Measurements from ENCODE around the gene CCN5.
A peak's percentile ranks its signal among the peaks of the same experiment; 100 is the strongest.

CCN5 gene

DNA sequence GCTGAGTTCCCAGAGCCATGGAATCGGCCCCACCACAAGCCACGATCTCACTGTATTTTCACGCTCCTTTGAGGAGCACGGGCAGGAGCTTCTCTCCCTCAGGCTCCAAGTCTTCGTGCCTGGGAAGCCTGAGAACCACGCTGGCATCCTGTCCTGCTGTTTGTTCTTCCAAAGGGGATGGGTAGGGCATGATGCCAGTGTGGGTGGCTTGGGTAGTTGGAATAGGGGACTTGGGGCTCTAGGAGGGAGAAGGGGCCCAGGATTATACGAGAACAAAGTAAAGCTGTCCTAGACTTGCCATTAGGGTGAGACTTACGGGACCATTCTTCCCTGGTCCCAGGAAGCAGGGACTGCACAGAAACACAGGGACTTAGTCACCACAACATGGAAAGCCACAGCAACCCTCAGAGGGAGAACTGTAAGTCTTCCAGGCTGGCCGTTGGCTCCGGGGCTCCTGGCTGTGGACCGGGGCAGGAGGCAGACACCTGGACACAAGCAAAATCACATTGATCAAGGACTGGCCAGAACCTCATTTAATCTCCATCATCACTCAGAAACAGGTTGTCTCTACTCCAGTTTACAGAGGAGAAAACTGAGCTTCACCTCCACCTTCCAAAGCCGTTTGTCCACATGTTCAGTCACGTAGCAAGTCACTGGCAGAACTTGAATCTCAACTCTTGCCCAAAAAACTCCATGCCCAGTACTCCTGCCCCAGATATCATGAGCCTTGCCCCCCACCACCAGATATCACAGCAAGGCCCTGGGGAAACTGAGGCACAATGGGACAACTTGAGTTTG is 1.3 kb downstream of the CCN5 start:
- no peak for DNase-seq (ENCODE audit: low read depth, low spot score)

DNA sequence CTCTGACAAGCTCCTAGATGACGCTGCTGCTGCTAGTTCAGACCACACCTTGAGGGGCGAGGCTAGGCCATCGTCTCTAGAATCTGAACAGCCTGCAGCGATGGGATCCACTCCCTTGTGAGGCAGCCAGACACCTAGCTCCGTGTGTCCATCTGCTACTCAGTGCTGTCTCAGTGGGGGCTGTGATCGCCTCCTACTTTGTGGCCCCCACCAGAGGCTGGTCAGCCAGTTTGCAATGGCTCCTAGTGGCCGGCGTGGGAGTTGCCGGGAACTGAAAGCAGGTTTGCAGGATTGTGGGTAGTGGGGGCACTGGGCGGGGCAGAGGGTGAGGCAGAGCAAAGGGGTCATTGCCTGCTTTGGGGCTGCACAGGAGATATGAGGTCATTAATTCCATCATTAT is 2.8 kb downstream of the CCN5 start:
- DNase-seq (ENCODE audit: low read depth, low spot score), result no peak

DNA sequence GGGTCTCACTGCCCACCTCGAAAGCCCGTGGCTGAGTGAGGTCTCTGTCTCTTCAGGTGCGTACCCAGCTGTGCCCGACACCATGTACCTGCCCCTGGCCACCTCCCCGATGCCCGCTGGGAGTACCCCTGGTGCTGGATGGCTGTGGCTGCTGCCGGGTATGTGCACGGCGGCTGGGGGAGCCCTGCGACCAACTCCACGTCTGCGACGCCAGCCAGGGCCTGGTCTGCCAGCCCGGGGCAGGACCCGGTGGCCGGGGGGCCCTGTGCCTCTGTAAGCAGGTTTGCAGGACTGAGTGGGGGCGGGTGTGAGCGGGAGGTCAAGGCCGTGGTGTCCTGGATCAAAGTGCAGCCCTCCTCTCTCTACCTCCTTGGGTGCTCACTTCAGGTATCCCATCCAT is 4.7 kb downstream of the CCN5 start:
- DNase-seq (ENCODE audit: low read depth, low spot score), result no peak

DNA sequence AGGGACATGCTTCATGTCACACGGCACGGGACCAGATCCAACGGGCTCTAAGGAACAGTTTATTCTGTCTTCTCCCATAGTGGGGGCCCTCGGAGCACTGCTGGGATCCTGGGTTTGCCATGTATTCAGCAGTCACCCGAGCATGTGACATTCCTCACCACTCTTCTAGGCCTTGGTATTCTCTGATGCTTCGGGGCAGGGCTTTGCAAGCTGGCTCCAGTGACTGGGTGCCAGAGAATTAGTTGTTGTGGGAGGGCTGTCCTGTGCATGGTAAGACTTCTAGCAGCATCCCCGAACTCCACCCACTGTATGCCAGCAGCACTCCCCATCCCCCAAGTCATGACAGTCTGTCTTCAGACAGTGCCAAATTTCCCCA is 5.4 kb downstream of the CCN5 start:
- DNase-seq (ENCODE audit: low read depth, low spot score), result peak; percentile 27

DNA sequence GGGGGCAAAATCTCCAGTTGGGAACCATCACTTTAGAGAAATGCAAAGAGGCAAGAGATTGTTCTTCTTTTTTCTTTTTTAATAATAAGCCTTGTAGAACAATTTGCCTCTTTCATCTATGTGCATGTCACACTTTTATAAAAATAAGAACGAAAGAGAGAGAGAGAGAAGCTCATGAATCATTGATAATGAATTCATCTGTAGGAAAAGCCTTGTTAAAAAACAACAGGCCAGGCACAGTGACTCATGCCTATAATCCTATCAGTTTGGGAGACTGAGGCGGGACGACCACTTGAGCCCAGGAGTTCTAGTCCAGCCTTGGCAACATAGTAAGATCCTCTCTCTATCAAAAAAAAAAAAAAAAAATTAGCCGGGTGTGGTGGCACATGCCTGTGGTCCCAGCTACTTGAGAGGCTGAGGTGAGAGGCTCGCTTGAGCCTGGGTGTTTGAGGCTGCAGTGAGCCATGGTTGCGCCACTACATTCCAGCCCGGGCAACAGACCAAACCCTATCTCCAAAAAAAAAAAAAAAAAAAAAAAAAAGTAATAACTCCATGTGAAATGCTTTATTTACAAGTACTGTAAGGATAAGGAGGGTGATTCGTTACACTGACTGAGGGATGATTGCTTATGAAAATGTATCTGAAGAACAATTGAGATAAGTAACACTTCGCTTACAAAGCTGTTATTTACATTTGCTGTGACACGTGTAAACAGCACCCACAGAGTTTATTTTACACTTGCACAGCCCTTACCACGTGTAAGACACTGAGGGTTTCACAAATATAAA is 6.0 kb downstream of the CCN5 start:
- DNase-seq (ENCODE audit: low read depth, low spot score), result no peak

DNA sequence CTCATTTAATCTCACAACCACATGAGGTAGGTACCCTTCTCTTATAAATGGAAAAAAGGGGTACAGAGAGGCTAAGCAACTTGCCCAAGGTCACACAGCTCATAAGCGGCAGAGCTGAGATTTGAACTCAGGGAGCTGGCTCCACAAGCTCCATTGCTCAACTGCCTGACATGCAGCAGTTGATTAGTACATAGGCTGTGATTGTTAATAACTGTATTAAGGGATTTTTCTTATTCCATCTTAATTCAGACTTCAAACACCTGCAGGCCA is 6.6 kb downstream of the CCN5 start:
- DNase-seq (ENCODE audit: low read depth, low spot score), result no peak

DNA sequence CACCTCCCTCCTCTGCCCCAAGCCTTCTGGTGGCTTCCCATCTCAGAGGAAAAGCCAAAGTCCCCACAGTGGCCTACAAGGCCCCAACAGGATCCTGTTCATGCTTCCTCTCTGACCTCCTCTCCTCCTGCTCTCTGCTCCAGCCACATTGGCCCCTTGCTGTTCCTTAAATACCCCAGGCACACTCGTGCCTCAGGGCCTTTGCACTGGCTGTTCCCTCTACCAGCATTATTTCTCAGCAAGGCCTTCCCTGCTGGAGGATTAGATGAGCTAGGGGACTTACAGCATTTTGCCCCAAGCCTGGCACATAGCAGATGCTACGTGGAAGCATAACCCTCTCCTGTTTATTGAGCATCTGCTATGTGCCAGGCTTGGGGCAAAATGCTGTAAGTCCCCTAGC is 7.8 kb downstream of the CCN5 start:
- no peak for DNase-seq (ENCODE audit: low read depth, low spot score)

DNA sequence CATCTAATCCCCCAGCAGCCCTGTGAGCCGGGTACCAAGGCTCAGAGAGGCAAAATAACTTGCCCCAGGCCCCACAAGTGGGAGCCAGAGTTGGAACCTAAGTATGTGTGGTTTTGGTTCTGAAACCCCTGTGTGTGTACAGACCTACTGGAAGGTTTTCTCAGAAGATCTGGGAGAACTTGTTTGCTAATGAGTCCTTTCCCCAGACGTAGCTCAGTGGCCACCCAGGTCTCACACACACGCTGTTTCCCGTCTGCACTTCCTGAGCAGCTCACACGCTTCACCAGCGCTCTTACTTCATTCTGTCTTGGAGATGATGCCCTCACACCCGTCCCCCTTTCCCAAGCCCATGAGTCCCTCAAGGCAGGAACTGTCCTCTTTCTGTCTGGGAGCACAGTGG is 8.2 kb downstream of the CCN5 start:
- DNase-seq (ENCODE audit: low read depth, low spot score), result no peak

DNA sequence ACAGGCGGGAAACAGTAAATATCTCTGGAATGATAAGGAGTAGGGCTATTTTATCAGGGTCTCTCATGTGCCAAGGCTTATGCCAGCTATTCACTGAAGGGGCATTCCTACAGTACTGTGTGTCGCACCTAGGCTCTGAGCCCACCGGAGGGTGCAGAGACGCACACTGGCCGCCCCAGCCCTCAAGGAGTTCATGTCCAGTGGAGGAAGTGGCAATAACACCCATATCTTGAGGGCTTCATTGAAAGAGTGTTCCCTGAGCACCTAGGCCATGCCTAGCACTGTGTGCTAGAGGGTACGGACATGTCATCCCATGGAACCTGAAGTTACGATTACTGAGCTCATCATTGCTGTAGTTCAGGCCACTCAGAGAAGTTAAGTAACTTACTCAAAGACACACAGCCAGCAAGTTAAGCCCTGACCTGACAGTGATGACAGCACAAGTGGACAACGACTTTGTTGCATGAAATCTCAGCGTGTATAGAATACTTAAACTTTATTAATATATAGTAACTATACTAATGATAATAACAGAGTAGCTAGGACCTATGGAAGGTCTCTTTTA is 8.7 kb downstream of the CCN5 start:
- no peak for DNase-seq (ENCODE audit: low read depth, low spot score)

DNA sequence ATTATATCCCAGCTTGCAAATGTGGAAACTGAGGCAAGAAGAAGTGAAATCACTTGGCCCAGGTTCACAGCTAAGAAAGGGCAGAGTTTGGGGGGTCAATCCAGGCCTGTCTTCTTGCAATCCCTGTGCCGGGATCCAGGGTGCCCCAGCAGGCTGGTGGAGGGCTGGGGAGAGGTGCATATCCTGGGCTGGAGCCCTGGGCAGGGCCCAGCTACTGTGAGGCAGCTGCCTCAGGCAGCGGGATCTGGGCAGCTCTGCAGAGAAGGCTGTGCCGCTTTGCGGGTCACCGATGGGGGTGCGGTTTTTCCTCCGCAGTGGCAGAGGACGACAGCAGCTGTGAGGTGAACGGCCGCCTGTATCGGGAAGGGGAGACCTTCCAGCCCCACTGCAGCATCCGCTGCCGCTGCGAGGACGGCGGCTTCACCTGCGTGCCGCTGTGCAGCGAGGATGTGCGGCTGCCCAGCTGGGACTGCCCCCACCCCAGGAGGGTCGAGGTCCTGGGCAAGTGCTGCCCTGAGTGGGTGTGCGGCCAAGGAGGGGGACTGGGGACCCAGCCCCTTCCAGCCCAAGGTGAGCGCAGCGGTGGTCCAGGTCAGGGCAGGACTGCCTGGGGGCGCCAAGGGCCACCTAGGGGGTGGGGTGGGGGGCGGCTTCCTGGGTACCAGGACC is 9.4 kb downstream of the CCN5 start:
- no peak for DNase-seq (ENCODE audit: low read depth, low spot score)

DNA sequence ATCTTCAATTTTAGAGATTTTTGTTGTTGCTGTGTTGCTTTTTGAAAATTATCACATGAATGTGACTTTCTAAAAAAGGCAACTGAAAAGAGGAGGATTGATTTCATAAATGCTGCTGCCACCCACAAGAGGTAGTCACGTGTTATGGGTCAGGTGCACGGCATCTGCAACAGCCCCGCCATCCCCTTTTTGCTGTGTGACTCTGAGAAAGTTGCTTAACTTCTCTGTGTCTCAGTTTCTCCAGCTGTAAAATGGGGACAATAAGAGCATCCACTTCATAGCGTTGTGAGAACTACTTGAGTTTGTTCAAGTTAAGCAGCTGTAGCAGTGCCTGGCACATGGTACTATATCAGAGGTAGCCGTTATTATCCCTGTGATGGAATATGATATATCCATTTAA is 10.7 kb downstream of the CCN5 start:
- DNase-seq (ENCODE audit: low read depth, low spot score), result no peak

DNA sequence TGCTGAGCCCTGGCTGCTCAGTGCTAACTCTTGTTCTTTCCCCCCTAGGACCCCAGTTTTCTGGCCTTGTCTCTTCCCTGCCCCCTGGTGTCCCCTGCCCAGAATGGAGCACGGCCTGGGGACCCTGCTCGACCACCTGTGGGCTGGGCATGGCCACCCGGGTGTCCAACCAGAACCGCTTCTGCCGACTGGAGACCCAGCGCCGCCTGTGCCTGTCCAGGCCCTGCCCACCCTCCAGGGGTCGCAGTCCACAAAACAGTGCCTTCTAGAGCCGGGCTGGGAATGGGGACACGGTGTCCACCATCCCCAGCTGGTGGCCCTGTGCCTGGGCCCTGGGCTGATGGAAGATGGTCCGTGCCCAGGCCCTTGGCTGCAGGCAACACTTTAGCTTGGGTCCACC is 11.9 kb downstream of the CCN5 start:
- no peak for DNase-seq (ENCODE audit: low read depth, low spot score)

DNA sequence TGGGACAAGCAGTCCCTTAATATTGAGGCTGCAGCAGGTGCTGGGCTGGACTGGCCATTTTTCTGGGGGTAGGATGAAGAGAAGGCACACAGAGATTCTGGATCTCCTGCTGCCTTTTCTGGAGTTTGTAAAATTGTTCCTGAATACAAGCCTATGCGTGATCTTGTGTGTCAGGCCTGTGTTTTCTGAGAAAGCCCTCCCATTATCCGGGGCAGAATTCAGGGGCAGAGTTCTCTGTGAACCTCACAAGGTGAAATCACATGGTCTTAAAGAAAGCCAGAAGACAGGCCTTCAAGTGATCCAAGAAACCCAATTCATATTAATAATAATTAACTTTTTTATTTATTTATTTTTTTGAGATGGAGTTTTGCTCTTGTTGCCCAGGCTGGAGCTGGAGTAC is 12.5 kb downstream of the CCN5 start:
- DNase-seq (ENCODE audit: low read depth, low spot score), result no peak

DNA sequence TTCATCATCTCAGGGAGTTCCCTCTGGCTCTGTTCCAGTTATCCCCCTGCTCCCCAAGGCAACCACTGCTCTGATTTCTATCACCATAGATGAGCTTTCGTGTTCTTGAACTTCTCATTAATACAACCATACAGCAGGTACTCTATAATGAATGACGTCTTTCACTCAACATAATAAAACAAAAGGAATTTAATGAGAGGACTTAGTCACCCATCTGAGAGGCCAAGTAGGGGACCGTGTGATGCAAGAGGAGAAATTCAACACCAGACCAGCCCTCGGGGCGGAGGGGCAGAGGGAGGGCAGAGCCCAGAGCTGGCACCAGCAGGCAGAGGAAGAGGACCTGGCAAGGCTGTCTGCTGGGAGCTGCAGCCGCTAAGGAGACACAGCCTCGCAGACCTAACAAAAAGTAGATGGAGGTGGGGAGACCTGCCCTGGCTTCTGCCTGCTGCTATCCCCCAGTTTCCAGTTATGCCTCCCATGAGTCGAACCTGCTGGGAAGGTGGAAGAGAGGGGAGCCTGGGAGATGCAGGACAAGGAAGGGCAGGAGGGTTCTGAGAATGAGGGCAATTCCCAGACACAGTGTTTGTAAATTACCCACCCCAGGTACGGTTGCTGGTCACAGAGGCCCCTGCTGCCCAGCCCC is 13.8 kb downstream of the CCN5 start:
- DNase-seq (ENCODE audit: low read depth, low spot score), result peak; percentile 55

DNA sequence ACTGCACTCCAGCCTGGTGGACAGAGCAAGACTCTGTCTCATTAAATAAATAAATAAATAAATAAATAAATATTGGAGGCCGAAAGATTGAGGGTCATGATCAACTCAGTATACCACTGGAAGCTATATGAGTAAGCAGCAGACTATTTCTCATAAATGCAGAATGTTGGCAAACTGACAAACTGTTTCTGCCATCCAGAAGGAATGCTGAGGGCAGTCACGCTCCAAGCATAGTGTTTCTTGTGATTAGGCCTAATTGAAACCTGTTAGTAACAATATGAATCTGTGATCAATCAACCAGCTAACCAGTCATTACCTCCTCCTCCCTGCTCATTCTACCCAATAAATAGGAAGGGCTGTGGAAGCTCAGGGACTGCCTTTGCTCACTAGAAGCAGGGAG is 15.3 kb downstream of the CCN5 start:
- DNase-seq (ENCODE audit: low read depth, low spot score), result no peak

DNA sequence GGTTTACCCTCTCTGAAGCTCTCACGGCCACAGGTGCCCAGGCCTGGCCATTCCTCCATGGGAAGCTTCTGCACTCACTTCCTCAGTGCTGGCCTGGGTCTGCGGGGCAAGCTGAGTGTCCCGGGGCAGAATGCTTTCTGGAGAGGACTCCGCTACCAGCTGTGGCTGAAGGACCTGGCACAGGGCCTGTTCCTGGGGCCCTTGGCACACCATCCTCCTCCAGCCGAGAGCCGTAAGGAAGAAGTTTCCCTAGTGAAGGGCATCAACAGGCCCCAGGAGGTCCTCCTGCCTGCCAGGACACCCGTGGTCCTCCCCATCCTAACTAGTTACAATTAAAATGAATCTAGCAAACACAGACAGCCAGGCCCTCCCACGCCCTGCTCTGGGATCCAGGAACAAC is 16.5 kb downstream of the CCN5 start:
- no peak for DNase-seq (ENCODE audit: low read depth, low spot score)

DNA sequence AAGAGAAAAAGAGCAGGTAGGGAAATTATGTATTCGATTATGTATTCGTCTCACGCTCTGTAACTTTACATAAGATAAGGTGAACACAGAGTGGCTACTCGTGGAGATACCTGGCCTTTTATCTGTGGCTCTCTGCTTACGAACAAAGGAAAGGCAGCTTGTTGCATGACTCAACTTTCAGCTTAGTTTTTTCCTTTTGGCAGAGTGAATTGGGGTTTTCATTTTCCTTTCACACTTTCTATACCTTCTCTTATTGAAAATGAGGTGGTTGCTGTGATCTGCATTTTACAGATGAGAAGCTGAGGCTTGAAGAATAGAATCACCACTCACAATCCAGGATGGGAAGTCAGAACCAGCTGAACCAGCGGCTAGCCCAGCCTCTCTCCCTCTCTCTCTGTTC is 17.2 kb downstream of the CCN5 start:
- DNase-seq (ENCODE audit: low read depth, low spot score), result no peak

DNA sequence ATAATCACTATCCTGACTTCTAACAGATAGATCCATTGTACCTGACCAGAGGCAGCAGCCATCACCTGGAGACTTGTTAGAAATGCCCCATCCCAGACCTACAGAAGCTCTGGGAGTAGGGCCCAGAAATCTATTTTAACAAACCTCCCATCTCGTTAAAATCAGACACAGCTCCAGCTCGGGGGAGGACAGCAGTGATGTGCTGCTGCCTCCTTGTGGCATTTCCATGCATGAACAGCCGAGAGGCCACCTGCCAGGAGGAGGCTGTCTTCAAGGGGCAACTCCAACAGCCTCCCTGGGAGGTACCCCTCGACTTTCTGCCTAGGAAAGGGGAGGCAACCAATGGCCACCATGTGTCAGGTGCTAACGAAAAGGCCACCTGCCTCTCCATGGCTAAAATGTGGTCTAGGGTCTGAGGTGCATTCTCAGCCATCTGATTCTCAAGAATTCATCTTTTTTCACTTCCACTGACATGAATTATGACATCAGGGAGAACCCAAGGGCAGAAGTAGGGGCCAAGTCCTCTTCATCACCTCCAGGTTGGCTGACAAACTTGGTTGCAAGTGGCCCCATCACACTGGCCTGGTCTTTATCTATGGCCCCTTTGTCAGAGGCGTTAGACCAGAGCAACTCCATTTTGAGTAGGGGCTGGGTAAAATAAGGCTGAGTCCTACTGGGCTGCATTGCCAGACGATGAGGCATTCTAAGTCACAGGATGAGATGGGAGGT is 18.3 kb downstream of the CCN5 start:
- DNase-seq (ENCODE audit: low read depth, low spot score), result peak; percentile 78

DNA sequence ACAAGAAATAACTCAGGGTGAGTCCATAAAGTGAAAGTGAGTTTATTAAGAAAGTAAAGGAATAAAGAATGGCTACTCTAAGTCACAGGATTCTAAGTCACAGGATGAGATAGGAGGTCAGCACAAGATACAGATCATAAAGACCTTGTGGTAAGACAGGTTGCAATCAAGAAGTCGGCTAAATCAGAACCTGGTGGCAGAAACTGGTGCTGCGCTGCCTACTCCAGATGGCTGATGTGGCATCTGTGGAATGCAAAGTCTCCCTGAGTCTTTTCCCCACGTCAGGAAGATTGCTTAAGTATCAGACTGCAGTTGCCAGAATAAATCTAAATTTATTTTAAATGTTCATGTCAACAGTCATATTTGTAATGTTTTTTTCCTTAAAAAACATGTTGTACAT is 19.8 kb downstream of the CCN5 start:
- peak; percentile 27 for DNase-seq (ENCODE audit: low read depth, low spot score)

DNA sequence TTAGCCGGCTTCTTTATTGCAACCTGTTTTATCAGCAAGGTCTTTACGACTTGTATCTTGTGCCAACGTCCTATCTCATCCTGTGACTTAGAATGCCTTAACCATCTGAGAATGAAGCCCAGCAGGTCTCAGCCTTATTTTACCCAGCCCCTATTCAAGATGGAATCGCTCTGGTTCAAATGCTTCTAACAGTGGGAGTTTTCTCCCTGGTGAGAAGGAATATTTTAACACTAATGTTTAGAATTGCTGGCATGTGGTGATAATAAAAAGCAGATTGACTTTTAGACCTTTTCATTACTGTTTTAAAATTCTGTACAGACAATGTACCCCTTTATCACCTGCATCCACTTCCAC is 20.6 kb downstream of the CCN5 start:
- DNase-seq (ENCODE audit: low read depth, low spot score), result no peak

DNA sequence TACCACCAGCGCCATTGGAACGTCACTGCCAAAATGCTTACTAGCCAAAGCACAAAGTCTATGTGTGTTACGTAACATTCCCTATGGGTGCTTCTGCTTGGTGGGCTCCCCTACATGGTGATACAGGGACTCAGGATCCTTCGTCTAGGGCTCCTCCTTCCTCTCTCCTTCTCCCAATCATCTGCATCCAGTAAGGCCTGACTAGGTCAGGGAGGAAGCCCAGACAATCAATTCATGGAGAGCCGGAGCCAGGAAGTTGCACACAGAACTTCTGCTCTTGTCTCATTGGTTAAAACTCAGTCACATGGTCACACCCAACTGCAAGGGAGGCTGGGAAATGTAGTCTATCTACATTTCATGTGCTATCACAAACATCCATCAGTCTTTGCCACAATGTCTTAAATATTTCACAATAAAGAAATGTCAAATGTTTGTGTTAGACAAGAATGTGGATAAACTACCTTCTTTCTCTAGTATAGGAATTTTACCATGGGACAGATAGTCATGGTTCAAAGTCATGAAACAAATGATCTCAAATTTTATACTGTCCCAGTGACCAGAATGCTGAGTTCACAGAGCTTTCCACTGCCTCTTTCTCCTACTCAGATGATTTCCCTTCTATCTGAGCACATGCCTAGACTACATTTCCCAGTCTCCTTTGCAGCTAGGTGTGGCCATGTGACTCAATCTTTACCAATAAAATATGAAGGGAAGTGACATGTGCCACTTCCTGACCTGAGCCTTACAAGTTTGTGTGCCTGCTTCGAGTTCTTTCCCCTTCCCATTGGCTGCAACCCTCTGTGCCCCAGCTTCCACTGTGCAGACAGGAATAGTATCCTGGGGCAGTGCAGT is 21.2 kb downstream of the CCN5 start:
- peak; percentile 82 for DNase-seq (ENCODE audit: low read depth, low spot score)
